ENCODE results near the gene URI1. TPM values are rescaled to one million over a fixed set of nuclear protein-coding genes. Genes with fewer than 3 reads are reported as not detected.
A peak's percentile ranks its signal among the peaks of the same experiment; 100 is the strongest.
"Not testable (repeated sequence)": the region's sequence is repeated elsewhere in the genome, so short reads cannot be mapped to it uniquely, and the experiment has no call there.

URI1 gene
- total and polyA plus RNA-seq, 2 donors = 51.4 to 59.6 TPM

DNA sequence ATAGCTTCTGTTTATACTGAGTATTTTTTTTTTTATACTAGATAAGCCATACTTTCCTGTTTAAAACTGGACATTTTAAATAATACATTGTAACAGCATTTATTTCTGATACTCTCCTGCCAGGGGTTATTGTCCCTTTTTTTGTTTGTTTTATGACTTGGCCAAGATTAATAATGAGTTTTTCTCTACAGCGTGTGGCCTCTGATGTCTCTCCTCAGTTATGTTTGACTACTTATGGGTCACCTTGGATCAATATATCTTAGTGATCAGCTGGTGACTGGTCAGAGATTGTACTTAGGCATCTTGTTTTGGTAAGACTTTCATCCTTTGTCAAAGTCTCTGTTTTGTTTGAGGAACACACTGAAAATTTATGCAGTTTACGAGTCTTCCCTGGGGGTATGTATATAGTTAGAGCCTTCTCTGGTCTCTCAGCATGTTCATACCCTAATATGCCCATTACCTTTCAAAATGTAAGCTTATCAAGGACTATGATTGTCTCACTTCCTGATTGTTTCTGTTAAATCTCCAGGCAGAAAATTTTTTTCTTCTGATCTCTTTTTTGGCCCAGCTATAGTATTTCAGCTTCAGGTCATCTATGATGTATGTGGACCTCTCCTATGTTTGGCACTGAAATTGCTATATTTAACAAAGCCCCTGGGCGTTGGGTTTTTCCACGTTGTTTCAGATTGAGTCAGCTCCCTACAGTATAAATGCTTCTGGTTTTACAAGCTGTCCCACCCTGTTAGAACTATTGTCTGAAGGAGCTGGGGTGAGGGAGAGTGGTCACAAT lies 87.9 kb downstream of the URI1 start:
- no peaks in the 10 kb centered on the region for H3K4me1 ChIP-seq (ENCODE audit: control insufficient read depth in 2 of 2, insufficient read depth in 2 of 2, low read length in 2 of 2)
- H3K27me3 ChIP-seq (ENCODE audit: control insufficient read depth in 2 of 2, insufficient read depth in 1 of 2, low read length in 1 of 2) = no peaks in the 10 kb centered on the region
- no peak overlapping the region for H3K27ac ChIP-seq (ENCODE audit: low read depth in 1 of 2, low read length in 1 of 2)
- H3K4me3 ChIP-seq (ENCODE audit: low read length in 2 of 2) = no peak overlapping the region
- no peaks in the 10 kb centered on the region for H3K9me3 ChIP-seq (ENCODE audit: control insufficient read depth in 2 of 2, insufficient read depth in 1 of 2, low read length in 1 of 2)
- H3K36me3 ChIP-seq (ENCODE audit: control insufficient read depth in 2 of 2, insufficient read depth in 2 of 2, low read length in 1 of 2) = peaks cover 0 to 2% of the 10 kb centered on the region in 2 donors
- no peak for DNase-seq (ENCODE audit: low read depth in 6 of 9, low spot score in 9 of 9)
- WGBS = 97% methylated on average over 4 of the region's 4 CpGs

DNA sequence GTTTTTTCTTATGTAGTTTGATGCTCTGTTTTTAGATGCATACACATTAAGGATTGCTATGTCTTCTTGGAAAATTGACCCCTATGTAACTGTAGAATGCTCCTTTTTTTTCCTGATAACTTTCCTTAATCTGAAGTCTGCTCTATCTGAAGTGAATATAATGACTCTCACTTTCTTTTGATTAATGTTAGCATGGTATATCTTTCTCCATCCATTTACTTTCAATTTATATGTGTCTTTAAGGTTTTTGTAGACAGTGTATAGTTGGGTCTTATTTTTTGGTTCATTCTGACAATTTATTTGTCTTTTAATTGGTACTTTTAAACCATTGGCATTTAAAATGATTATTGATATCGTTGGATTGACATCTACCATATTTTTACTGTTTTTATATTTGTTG lies 92.3 kb downstream of the URI1 start:
- H3K4me3 ChIP-seq (ENCODE audit: low read length in 2 of 2) = no peak overlapping the region
- no peaks in the 10 kb centered on the region for H3K27me3 ChIP-seq (ENCODE audit: control insufficient read depth in 2 of 2, insufficient read depth in 1 of 2, low read length in 1 of 2)
- no peaks in the 10 kb centered on the region for H3K4me1 ChIP-seq (ENCODE audit: control insufficient read depth in 2 of 2, insufficient read depth in 2 of 2, low read length in 2 of 2)
- 97% methylated on average over 1 of the region's 1 CpG for WGBS
- no peak overlapping the region for H3K27ac ChIP-seq (ENCODE audit: low read depth in 1 of 2, low read length in 1 of 2)
- H3K36me3 ChIP-seq (ENCODE audit: control insufficient read depth in 2 of 2, insufficient read depth in 2 of 2, low read length in 1 of 2) = peaks cover 2 to 8% of the 10 kb centered on the region in 2 donors
- no peak for DNase-seq (ENCODE audit: low read depth in 6 of 9, low spot score in 9 of 9)
- H3K9me3 ChIP-seq (ENCODE audit: control insufficient read depth in 2 of 2, insufficient read depth in 1 of 2, low read length in 1 of 2) = no peaks in the 10 kb centered on the region

DNA sequence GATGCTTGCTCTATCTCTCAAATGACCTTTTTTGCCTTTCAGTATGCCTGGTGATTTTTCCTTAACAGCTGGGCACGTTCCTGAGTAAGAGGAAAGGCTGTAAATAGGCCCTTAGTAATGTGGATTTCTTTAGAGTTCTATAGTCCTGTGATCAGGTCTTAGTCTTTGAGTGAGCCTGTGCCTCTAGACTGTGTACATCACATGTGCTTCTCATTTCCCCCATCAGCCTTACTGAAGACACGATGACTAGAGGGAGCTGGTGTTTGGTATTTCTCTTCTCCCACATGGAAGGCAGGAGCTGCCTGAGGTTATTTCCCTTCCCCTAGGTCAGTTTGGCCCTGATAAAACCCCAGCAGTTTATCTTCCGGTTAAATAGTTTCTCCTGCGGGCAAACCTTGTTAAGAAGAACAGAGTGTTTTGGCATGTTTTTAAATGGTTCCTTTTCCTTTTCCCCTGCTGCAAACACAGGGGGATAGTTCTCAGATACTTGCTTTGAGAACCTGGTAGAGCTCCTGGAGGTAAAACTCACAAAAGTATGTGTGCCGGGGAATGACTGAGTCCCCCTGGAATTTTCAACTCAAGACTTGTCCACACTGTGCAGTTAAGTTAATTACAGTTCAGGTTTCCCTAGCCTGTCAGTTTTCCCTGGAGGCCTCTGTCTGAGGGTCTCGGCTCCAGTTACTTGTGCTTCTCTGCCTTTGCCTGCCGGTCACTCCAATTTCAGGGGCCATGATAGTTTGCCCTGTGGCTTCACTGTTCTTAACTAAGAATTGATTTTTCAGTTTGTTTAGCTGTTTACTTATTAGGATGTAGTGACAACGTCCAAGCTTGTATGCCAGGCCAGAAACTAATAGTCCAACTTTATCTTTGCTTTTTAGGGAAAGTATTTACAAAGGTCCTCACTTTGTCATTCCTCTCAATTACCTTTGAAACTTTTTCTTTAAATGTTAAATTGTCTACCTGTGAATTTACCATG lies 94.4 kb downstream of the URI1 start:
- H3K36me3 ChIP-seq (ENCODE audit: control insufficient read depth in 2 of 2, insufficient read depth in 2 of 2, low read length in 1 of 2) = peaks cover 0 to 8% of the 10 kb centered on the region in 2 donors
- H3K4me3 ChIP-seq (ENCODE audit: low read length in 2 of 2) = no peak overlapping the region
- 85% methylated on average over 8 of the region's 8 CpGs for WGBS
- no peaks in the 10 kb centered on the region for H3K4me1 ChIP-seq (ENCODE audit: control insufficient read depth in 2 of 2, insufficient read depth in 2 of 2, low read length in 2 of 2)
- no peak overlapping the region for H3K27ac ChIP-seq (ENCODE audit: low read depth in 1 of 2, low read length in 1 of 2)
- H3K9me3 ChIP-seq (ENCODE audit: control insufficient read depth in 2 of 2, insufficient read depth in 1 of 2, low read length in 1 of 2) = no peaks in the 10 kb centered on the region
- DNase-seq (ENCODE audit: low read depth in 6 of 9, low spot score in 9 of 9) = no peak
- H3K27me3 ChIP-seq (ENCODE audit: control insufficient read depth in 2 of 2, insufficient read depth in 1 of 2, low read length in 1 of 2) = no peaks in the 10 kb centered on the region

GRCh38 chr19:30037835-30038234 lies 95.8 kb downstream of the URI1 start:
- H3K36me3 ChIP-seq (ENCODE audit: control insufficient read depth in 2 of 2, insufficient read depth in 2 of 2, low read length in 1 of 2) = peaks cover 0 to 8% of the 10 kb centered on the region in 2 donors
- H3K9me3 ChIP-seq (ENCODE audit: control insufficient read depth in 2 of 2, insufficient read depth in 1 of 2, low read length in 1 of 2) = no peaks in the 10 kb centered on the region
- no peak for DNase-seq (ENCODE audit: low read depth in 6 of 9, low spot score in 9 of 9)
- 98% methylated on average over 5 of the region's 5 CpGs for WGBS
- no peak overlapping the region for H3K4me3 ChIP-seq (ENCODE audit: low read length in 2 of 2)
- no peaks in the 10 kb centered on the region for H3K4me1 ChIP-seq (ENCODE audit: control insufficient read depth in 2 of 2, insufficient read depth in 2 of 2, low read length in 2 of 2)
- no peaks in the 10 kb centered on the region for H3K27me3 ChIP-seq (ENCODE audit: control insufficient read depth in 2 of 2, insufficient read depth in 1 of 2, low read length in 1 of 2)
- no peak overlapping the region for H3K27ac ChIP-seq (ENCODE audit: low read depth in 1 of 2, low read length in 1 of 2)

GRCh38 chr19:30041931-30042330 lies 99.9 kb downstream of the URI1 start:
- not testable (repeated sequence) for H3K9me3 ChIP-seq (ENCODE audit: control insufficient read depth in 2 of 2, insufficient read depth in 1 of 2, low read length in 1 of 2); H3K27me3 ChIP-seq (ENCODE audit: control insufficient read depth in 2 of 2, insufficient read depth in 1 of 2, low read length in 1 of 2); H3K27ac ChIP-seq (ENCODE audit: low read depth in 1 of 2, low read length in 1 of 2); H3K4me3 ChIP-seq (ENCODE audit: low read length in 2 of 2); H3K36me3 ChIP-seq (ENCODE audit: control insufficient read depth in 2 of 2, insufficient read depth in 2 of 2, low read length in 1 of 2); H3K4me1 ChIP-seq (ENCODE audit: control insufficient read depth in 2 of 2, insufficient read depth in 2 of 2, low read length in 2 of 2); DNase-seq (ENCODE audit: low read depth in 6 of 9, low spot score in 9 of 9)
- 97% methylated on average over 6 of the region's 6 CpGs for WGBS

DNA sequence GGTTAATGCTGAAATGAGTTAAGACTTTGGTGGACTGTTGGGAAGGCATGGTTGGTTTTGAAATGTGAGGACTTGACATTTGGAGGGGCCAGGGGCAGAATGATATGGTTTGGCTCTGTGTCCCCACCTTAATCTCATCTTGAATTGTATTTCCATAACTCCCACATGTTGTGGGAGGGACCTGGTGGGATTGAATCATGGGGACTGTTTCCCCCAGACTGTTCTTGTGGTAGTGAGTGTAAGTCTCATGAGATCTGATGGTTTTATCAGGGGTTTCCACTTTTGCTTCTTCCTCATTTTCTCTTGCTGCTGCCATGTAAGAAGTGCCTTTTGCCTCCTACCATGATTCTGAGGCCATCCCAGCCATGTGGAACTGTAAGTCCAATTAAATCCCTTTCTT lies 101.0 kb downstream of the URI1 start:
- H3K9me3 ChIP-seq (ENCODE audit: control insufficient read depth in 2 of 2, insufficient read depth in 1 of 2, low read length in 1 of 2); H3K4me1 ChIP-seq (ENCODE audit: control insufficient read depth in 2 of 2, insufficient read depth in 2 of 2, low read length in 2 of 2); H3K36me3 ChIP-seq (ENCODE audit: control insufficient read depth in 2 of 2, insufficient read depth in 2 of 2, low read length in 1 of 2); DNase-seq (ENCODE audit: low read depth in 6 of 9, low spot score in 9 of 9); H3K27ac ChIP-seq (ENCODE audit: low read depth in 1 of 2, low read length in 1 of 2); H3K27me3 ChIP-seq (ENCODE audit: control insufficient read depth in 2 of 2, insufficient read depth in 1 of 2, low read length in 1 of 2); H3K4me3 ChIP-seq (ENCODE audit: low read length in 2 of 2): not testable (repeated sequence)

GRCh38 chr19:30044273-30045248 lies 102.5 kb downstream of the URI1 start:
- Histone ChIP-seq H3K4me3 (ENCODE audit: low read length in 2 of 2) (no peak overlapping the region), H3K27me3 (ENCODE audit: control insufficient read depth in 2 of 2, insufficient read depth in 1 of 2, low read length in 1 of 2) (no peaks in the 10 kb centered on the region), H3K27ac (ENCODE audit: low read depth in 1 of 2, low read length in 1 of 2) (no peak overlapping the region), H3K36me3 (ENCODE audit: control insufficient read depth in 2 of 2, insufficient read depth in 2 of 2, low read length in 1 of 2) (no peaks in the 10 kb centered on the region), H3K4me1 (ENCODE audit: control insufficient read depth in 2 of 2, insufficient read depth in 2 of 2, low read length in 2 of 2) (no peaks in the 10 kb centered on the region), H3K9me3 (ENCODE audit: control insufficient read depth in 2 of 2, insufficient read depth in 1 of 2, low read length in 1 of 2) (no peaks in the 10 kb centered on the region)
- DNase-seq (ENCODE audit: low read depth in 6 of 9, low spot score in 9 of 9) = no peak
- 98% methylated on average over 13 of the region's 13 CpGs for WGBS

GRCh38 chr19:30046522-30046921 lies 104.5 kb downstream of the URI1 start:
- Histone ChIP-seq H3K9me3 (ENCODE audit: control insufficient read depth in 2 of 2, insufficient read depth in 1 of 2, low read length in 1 of 2) (no peaks in the 10 kb centered on the region), H3K4me3 (ENCODE audit: low read length in 2 of 2) (no peak overlapping the region), H3K27me3 (ENCODE audit: control insufficient read depth in 2 of 2, insufficient read depth in 1 of 2, low read length in 1 of 2) (no peaks in the 10 kb centered on the region), H3K4me1 (ENCODE audit: control insufficient read depth in 2 of 2, insufficient read depth in 2 of 2, low read length in 2 of 2) (no peaks in the 10 kb centered on the region), H3K27ac (ENCODE audit: low read depth in 1 of 2, low read length in 1 of 2) (no peak overlapping the region), H3K36me3 (ENCODE audit: control insufficient read depth in 2 of 2, insufficient read depth in 2 of 2, low read length in 1 of 2) (no peaks in the 10 kb centered on the region)
- 7% methylated on average over 4 of the region's 4 CpGs for WGBS
- DNase-seq (ENCODE audit: low read depth in 6 of 9, low spot score in 9 of 9) = peak in 4 of 9 donors; percentile 4 to 34 (median 6)

Data from thymus (tissue), 11 donors.